ENCODE data around the gene TUBB. TPM values are rescaled to one million over a fixed set of nuclear protein-coding genes. Genes with fewer than 3 reads are reported as not detected.

Gene TUBB
- polyA plus RNA-seq, 2 of the 4 experiments (the other 2 are of a cell fraction) = 691 to 1,044 TPM

DNA sequence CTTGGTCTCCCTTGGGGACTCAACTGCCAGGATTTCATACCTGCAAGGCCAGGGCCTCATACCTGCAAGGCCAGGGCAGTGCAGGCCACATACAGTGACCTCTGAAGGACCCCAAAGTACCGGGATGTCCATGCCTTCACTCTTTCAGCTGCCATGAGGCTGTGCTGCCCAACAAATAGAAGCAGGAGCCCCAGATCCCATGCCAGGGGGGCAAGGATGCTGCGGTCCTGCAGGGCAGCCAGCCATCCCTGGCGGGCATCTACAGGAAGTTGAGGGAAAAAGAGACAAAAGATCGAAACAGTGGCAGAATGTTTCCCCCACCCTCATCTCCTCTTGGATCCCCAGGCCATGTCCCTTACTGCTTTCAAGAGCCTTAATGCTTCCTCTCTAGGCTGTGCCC, 30.2 kb upstream of the TUBB start:
- POLR2A ChIA-PET = interaction anchor here (1.4 to 1.5 kb wide), 3 partner anchors 27 to 54 kb away, joined by 4 to 7 read pairs (median 6); partner anchors contain the start of genes IER3 and MDC1
- ATAC-seq (no peak), FAIRE-seq (no peak)

DNA sequence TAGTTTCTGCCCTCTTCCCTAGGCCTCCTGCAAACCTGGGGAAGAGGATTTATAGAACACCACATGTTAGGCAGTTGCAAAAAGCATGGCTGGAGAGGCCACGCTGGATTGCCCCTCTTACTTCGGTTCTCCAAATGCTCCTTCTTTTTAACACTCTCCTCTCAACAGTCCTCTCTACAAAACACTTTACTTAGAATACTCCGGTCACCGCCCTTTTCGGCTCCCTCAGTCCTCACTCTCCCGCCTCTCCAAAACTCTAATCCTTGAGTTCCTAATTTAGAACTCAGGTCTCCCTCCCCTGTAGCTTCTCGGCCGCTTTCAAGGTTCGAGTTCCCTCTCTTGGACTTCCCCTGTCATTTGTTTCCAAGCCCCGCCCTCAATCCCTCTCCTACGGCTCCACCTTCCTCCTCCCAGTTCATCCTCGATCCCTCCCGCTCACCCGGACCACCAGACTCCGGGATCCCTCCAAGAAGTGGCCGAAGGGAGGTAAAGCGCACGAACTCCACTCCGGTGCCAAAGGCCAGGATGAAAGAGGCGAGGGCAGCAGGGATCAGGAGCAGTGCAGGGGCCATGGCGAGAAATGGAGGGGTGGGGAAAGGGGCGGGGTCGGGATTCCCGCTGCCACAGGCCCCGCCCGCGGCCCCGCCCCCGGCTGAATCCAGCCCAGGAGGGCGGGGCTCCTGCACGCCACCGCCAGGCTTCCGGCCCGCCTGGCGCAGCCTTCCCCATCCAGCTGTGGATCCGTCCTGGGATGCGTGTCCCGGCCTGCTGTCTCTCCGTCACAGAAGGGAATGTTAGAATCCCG, 29.5 kb upstream of the TUBB start, which contains the start of gene NRM:
TSS of gene NRM (minus strand) at position 582 of the 805 bp plus-strand sequence. CDS start at position 572, 10 bp downstream.
- peak within 1 kb of the TSS; percentile 90 to 94 for H3K27ac ChIP-seq
- peak within 1 kb of the TSS; percentile 88 for H3K4me2 ChIP-seq
- FAIRE-seq = no peak
- no peaks in the 10 kb centered on the region for H3K9me3 ChIP-seq
- ATAC-seq = peak; percentile 62 to 69
- POLR2A ChIA-PET = interaction anchor here (1.1 to 1.5 kb wide), 4 partner anchors 17 to 54 kb away, joined by 4 to 7 read pairs (median 5); partner anchors contain the start of genes IER3 and MDC1
- peak; percentile 60 to 73 for DNase-seq (ENCODE audit: low read depth in 1 of 2, low spot score in 1 of 2)
- peaks cover 45% of the 10 kb centered on the region for H3K4me1 ChIP-seq
- H3K4me3 ChIP-seq = peak within 1 kb of the TSS; percentile 56
- CTCF ChIA-PET = interaction anchor here (0.7 to 6.9 kb wide), 4 partner anchors 13 to 41 kb away, joined by 3 to 84 read pairs (median 25); no protein-coding TSS in a partner anchor
- TF ChIP-seq, protein P1, sequence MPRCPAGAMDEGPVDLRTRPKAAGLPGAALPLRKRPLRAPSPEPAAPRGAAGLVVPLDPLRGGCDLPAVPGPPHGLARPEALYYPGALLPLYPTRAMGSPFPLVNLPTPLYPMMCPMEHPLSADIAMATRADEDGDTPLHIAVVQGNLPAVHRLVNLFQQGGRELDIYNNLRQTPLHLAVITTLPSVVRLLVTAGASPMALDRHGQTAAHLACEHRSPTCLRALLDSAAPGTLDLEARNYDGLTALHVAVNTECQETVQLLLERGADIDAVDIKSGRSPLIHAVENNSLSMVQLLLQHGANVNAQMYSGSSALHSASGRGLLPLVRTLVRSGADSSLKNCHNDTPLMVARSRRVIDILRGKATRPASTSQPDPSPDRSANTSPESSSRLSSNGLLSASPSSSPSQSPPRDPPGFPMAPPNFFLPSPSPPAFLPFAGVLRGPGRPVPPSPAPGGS (IDR thresholded peaks at IDR 0.05) = no peak
- TF ChIP-seq ZFP36 (IDR thresholded peaks at IDR 0.05; ENCODE audit: borderline replicate concordance, partially characterized antibody) = no peak
- TF ChIP-seq, protein P2, sequence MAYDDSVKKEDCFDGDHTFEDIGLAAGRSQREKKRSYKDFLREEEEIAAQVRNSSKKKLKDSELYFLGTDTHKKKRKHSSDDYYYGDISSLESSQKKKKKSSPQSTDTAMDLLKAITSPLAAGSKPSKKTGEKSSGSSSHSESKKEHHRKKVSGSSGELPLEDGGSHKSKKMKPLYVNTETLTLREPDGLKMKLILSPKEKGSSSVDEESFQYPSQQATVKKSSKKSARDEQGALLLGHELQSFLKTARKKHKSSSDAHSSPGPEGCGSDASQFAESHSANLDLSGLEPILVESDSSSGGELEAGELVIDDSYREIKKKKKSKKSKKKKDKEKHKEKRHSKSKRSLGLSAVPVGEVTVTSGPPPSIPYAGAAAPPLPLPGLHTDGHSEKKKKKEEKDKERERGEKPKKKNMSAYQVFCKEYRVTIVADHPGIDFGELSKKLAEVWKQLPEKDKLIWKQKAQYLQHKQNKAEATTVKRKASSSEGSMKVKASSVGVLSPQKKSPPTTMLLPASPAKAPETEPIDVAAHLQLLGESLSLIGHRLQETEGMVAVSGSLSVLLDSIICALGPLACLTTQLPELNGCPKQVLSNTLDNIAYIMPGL (CRISPR knock-in tag; IDR thresholded peaks at IDR 0.05; ENCODE audit: borderline replicate concordance) = no peak
- no peak for TF ChIP-seq KDM5A (IDR thresholded peaks at IDR 0.05)
- no peak for TF ChIP-seq KDM1A (IDR thresholded peaks at IDR 0.05; ENCODE audit: low read depth)
- peak; percentile 62 for TF ChIP-seq POLR2A (IDR thresholded peaks at IDR 0.05; ENCODE audit: low read length)
- no peak for TF ChIP-seq GATA3 (IDR thresholded peaks at IDR 0.05; ENCODE audit: borderline replicate concordance)
- TF ChIP-seq, protein P3, sequence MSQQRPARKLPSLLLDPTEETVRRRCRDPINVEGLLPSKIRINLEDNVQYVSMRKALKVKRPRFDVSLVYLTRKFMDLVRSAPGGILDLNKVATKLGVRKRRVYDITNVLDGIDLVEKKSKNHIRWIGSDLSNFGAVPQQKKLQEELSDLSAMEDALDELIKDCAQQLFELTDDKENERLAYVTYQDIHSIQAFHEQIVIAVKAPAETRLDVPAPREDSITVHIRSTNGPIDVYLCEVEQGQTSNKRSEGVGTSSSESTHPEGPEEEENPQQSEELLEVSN (IDR thresholded peaks at IDR 0.05; ENCODE audit: borderline replicate concordance, low read depth) = 0 out of 2 replicates have a peak, but pooled peaks have one; percentile 30
- TF ChIP-seq, protein P4, sequence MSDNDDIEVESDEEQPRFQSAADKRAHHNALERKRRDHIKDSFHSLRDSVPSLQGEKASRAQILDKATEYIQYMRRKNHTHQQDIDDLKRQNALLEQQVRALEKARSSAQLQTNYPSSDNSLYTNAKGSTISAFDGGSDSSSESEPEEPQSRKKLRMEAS (IDR thresholded peaks at IDR 0.05) = peak; percentile 24; the same call in 1 of the 2 replicates
- 0 out of 2 replicates have a peak, but pooled peaks have one; percentile 26 for TF ChIP-seq PHF8 (IDR thresholded peaks at IDR 0.05; ENCODE audit: borderline replicate concordance, low read depth)
- WGBS (ENCODE audit: missing lambda C conversion rate) = 3% methylated on average over 20 of the region's 40 CpGs

More for the DNA sequence above, 30.2 kb upstream of the TUBB start:
- DNase-seq (ENCODE audit: low read depth in 1 of 2, low spot score in 1 of 2) = no peak
- peaks cover 45% of the 10 kb centered on the region for H3K4me1 ChIP-seq
- peak overlapping the region; percentile 56 for H3K4me3 ChIP-seq
- WGBS (ENCODE audit: missing lambda C conversion rate) = 51% methylated on average over 4 of the region's 4 CpGs
- peak overlapping the region; percentile 90 to 94; a peak in 4 of 6 replicates for H3K27ac ChIP-seq
- no peaks in the 10 kb centered on the region for H3K9me3 ChIP-seq
- TF ChIP-seq KDM1A (IDR thresholded peaks at IDR 0.05; ENCODE audit: low read depth) (no peak), CHD4 (IDR thresholded peaks at IDR 0.05; ENCODE audit: borderline replicate concordance) (no peak), FOXS1 (CRISPR knock-in tag; IDR thresholded peaks at IDR 0.05) (no peak), RARB (CRISPR knock-in tag; IDR thresholded peaks at IDR 0.05) (no peak), RNF2 (IDR thresholded peaks at IDR 0.05; ENCODE audit: borderline replicate concordance, low read depth) (no peak), EP300 (IDR thresholded peaks at IDR 0.05) (no peak), SREBF2 (IDR thresholded peaks at IDR 0.05) (no peak), CHD2 (IDR thresholded peaks at IDR 0.05; ENCODE audit: low read length, partially characterized antibody) (no peak), CBX8 (IDR thresholded peaks at IDR 0.05) (no peak), NR3C1 (IDR thresholded peaks at IDR 0.05) (no peak), MAFK (IDR thresholded peaks at IDR 0.05; ENCODE audit: partially characterized antibody) (no peak)
- TF ChIP-seq, protein P5, sequence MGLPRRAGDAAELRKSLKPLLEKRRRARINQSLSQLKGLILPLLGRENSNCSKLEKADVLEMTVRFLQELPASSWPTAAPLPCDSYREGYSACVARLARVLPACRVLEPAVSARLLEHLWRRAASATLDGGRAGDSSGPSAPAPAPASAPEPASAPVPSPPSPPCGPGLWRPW (IDR thresholded peaks at IDR 0.05) = no peak
- TF ChIP-seq, protein P6, sequence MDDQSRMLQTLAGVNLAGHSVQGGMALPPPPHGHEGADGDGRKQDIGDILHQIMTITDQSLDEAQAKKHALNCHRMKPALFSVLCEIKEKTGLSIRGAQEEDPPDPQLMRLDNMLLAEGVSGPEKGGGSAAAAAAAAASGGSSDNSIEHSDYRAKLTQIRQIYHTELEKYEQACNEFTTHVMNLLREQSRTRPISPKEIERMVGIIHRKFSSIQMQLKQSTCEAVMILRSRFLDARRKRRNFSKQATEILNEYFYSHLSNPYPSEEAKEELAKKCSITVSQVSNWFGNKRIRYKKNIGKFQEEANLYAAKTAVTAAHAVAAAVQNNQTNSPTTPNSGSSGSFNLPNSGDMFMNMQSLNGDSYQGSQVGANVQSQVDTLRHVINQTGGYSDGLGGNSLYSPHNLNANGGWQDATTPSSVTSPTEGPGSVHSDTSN (IDR thresholded peaks at IDR 0.05) = no peak
- TF ChIP-seq, protein P7, sequence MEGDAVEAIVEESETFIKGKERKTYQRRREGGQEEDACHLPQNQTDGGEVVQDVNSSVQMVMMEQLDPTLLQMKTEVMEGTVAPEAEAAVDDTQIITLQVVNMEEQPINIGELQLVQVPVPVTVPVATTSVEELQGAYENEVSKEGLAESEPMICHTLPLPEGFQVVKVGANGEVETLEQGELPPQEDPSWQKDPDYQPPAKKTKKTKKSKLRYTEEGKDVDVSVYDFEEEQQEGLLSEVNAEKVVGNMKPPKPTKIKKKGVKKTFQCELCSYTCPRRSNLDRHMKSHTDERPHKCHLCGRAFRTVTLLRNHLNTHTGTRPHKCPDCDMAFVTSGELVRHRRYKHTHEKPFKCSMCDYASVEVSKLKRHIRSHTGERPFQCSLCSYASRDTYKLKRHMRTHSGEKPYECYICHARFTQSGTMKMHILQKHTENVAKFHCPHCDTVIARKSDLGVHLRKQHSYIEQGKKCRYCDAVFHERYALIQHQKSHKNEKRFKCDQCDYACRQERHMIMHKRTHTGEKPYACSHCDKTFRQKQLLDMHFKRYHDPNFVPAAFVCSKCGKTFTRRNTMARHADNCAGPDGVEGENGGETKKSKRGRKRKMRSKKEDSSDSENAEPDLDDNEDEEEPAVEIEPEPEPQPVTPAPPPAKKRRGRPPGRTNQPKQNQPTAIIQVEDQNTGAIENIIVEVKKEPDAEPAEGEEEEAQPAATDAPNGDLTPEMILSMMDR (IDR thresholded peaks at IDR 0.05) = no peak
- peak overlapping the region; percentile 88 for H3K4me2 ChIP-seq
- CTCF ChIA-PET = interaction anchor here (0.6 to 6.9 kb wide), 4 partner anchors 12 to 132 kb away, joined by 3 to 84 read pairs (median 25); no protein-coding TSS in a partner anchor

All from A549 (cell line).